Measurements from ENCODE around the gene NANS.

- no peak for TF ChIP-seq POLR2A (IDR thresholded peaks at IDR 0.05; ENCODE audit: low read length)
- no peak for TF ChIP-seq GATA1 (IDR thresholded peaks at IDR 0.05; ENCODE audit: low read depth, low read length)
Observed at GRCh38 chr9:98095401-98095800, 38.9 kb downstream of the NANS start.
